Suprapubic skin (tissue), 4 donors: ENCODE data around the gene PSMD4. TPM values are rescaled to one million over a fixed set of nuclear protein-coding genes. Genes with fewer than 3 reads are reported as not detected.
"Not testable (repeated sequence)": the region's sequence is repeated elsewhere in the genome, so short reads cannot be mapped to it uniquely, and the experiment has no call there.

ENCODE experiments used
- DNase-seq, 2 donors: peaks; one replicate each; pipeline ENCODE4 v3.0.0-alpha.2; 2019; ENCODE audit warnings: low spot score in 2 of 2
- H3K27ac ChIP-seq: fragments of 200-600 bp; sonication (generic); one replicate; pipeline ENCODE4 v1.5.1; 2019
- H3K27me3 ChIP-seq: fragments of 200-600 bp; sonication (generic); one replicate; pipeline ENCODE4 v1.5.1; 2019
- H3K36me3 ChIP-seq: fragments of 200-600 bp; sonication (generic); one replicate; pipeline ENCODE4 v1.5.1; 2019
- H3K4me1 ChIP-seq: fragments of 200-600 bp; sonication (generic); one replicate; pipeline ENCODE4 v1.5.1; 2019
- H3K4me3 ChIP-seq: fragments of 200-600 bp; sonication (generic); one replicate; pipeline ENCODE4 v1.5.1; 2019; ENCODE audit warnings: mild to moderate bottlenecking
- H3K9me3 ChIP-seq: fragments of 200-600 bp; sonication (generic); one replicate; pipeline ENCODE4 v1.5.1; 2019
- EP300 ChIP-seq: sonication (generic); formaldehyde crosslinking; IDR thresholded peaks from one replicate; pipeline ENCODE4 v1.6.1; 2017; ENCODE audit warnings: antibody characterized with exemption
- POLR2A ChIP-seq, 2 donors: fragments of 450-650 bp; IDR thresholded peaks; one replicate each; pipeline ENCODE4 v1.6.1; 2017; ENCODE audit warnings: antibody characterized with exemption in 2 of 2, mild to moderate bottlenecking in 2 of 2, moderate library complexity in 2 of 2
- POLR2AphosphoS5 ChIP-seq, 3 donors: sonication (generic); formaldehyde crosslinking; IDR thresholded peaks; one replicate each; pipeline ENCODE4 v1.6.1; 2017; ENCODE audit warnings: antibody characterized with exemption in 3 of 3
- WGBS: methylation state at CpG from one replicate; pipeline ENCODE4 v1.1.5; 2018; 5-methylcytosine and 5-hydroxymethylcytosine counted together
- total RNA-seq, 4 donors: library from RNA; depleted of rRNA; stranded (reverse); fragments of >200 nt; gene quantifications; one replicate each; pipeline ENCODE4 v1.1.0, GENCODE V29; 2016
- TF ChIP-seq, protein P1 (sequence below), 2 donors: fragments of 200-600 bp in 1 of 2; fragments of 450-650 bp in 1 of 2; sonication (generic) in 1 of 2; IDR thresholded peaks; one replicate each; pipeline ENCODE4 v1.5.1; 2016 to 2019; ENCODE audit warnings: antibody characterized with exemption in 2 of 2, mild to moderate bottlenecking in 1 of 2, moderate library complexity in 1 of 2

Gene PSMD4
- total RNA-seq, result 100 to 1,000 TPM; 101 to 133 (median 119) TPM

DNA sequence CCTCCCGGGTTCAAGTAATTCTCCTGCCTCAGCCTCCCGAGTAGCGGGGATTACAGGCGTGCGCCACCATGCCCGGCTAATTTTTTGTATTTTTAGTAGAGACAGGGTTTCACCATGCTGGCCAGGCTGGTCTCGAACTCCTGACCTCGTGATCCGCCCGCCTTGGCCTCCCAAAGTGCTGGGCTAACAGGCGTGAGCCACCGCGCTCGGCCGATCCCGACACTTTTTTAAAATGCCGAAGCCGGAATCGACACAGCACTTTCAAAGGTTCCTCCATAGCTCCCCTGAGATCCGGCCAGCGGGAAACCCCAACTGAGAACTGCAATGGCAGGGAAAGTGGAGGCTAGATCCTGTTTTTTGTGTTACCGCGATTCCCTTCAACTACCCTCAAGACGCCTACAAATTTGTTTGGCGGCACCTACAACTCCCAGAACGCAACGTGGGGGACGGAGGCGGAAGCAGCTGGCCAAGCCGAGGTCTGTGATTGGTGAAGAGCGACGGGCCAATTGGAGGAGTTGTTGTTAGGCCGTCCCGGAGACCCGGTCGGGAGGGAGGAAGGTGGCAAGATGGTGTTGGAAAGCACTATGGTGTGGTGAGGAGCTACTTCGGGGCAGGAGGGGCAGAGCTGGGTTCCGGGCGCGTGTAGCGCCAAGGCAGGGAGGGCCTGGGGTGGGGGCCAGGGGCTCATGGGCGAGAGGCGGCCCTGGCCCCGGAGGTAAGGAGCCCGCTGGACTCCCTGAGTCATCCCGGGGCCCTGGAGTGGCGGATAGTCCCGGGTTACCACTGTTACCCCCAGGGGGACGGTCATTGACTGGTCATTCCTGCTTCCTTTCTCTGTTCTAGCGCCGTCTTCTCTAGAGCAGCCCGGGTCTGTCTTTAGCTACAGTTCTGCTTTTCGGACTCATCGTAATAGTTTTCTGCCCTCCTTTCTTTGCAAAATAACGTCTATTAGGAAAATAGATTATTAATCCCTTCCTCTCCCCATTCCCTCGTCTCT is at the start of gene PSMD4:
Gene PSMD4, plus strand, starts transcription at position 518 of the 997 bp plus-strand sequence. Its CDS starts 49 bp downstream, at position 567.
- H3K36me3 ChIP-seq, result peaks cover 5% of the 10 kb centered on the region
- no peaks in the 10 kb centered on the region for H3K9me3 ChIP-seq
- peak within 1 kb of the TSS; percentile 91 for H3K27ac ChIP-seq
- no peaks in the 10 kb centered on the region for H3K27me3 ChIP-seq
- H3K4me3 ChIP-seq, result peak within 1 kb of the TSS; percentile 84
- TF ChIP-seq POLR2AphosphoS5 (IDR thresholded peaks at IDR 0.05) (peak in 2 of 3 donors; percentile 40 to 65), EP300 (no peak), POLR2A (IDR thresholded peaks at IDR 0.05) (peak in 1 of 2 donors; percentile 68)
- TF ChIP-seq, protein P1, sequence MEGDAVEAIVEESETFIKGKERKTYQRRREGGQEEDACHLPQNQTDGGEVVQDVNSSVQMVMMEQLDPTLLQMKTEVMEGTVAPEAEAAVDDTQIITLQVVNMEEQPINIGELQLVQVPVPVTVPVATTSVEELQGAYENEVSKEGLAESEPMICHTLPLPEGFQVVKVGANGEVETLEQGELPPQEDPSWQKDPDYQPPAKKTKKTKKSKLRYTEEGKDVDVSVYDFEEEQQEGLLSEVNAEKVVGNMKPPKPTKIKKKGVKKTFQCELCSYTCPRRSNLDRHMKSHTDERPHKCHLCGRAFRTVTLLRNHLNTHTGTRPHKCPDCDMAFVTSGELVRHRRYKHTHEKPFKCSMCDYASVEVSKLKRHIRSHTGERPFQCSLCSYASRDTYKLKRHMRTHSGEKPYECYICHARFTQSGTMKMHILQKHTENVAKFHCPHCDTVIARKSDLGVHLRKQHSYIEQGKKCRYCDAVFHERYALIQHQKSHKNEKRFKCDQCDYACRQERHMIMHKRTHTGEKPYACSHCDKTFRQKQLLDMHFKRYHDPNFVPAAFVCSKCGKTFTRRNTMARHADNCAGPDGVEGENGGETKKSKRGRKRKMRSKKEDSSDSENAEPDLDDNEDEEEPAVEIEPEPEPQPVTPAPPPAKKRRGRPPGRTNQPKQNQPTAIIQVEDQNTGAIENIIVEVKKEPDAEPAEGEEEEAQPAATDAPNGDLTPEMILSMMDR (IDR thresholded peaks at IDR 0.05), result peak in 1 of 2 donors; percentile 7
- WGBS, result 17% methylated on average over 51 of the region's 56 CpGs
- DNase-seq, result peak; percentile 97 to 98
- peaks cover 22% of the 10 kb centered on the region for H3K4me1 ChIP-seq

DNA sequence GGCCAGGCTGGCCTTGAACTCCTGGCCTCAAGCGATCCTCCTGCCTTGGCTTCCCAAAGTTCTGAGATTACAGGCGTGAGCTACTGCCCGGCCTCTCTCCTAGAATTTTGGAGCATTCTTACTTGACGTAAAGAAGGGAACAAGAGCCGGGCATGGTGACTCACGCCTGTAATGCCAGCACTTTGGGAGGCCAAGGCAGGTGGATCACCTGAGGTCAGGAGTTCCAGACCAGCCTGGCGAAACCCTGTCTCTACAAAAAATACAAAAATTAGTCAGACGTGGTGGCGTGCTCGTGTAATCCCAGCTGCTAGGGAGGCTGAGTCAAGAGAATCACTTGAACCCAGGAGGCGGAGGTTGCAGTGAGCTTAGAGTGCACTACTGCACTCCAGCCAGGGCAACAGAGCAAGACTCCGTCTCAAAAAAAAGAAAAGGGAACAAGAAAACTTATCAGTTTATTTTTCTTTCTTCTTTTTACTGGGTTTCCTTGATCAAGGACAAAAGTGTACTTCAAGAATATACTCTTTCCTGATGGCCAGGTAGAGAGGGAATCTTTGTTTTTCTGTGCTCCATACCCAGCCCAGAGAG is 49.1 kb upstream of the PSMD4 start:
- not testable (repeated sequence) for H3K27ac ChIP-seq, H3K27me3 ChIP-seq, DNase-seq, H3K9me3 ChIP-seq, H3K4me3 ChIP-seq
- Histone ChIP-seq H3K4me1 (peaks cover 21% of the 10 kb centered on the region), H3K36me3 (peaks cover 35% of the 10 kb centered on the region)
- 92% methylated on average over 12 of the region's 12 CpGs for WGBS

DNA sequence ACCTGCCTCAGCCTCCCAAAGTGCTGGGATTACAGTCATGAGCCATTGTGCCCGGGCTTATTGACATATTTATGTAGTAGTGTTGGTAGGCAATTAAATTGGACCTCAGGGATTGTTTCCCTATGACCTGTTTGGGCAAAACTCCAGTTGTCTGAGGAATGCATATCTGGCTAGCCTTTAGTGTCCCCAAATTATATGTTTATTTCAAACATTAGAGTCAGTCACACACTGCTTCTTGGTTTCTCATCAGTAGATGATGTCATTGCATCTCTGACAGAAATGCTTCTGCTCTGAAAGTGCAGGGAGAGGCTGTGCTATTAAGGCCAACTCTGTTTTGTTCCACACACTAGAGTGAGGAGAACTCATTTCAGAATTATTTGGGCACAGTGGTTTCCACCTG is 43.7 kb upstream of the PSMD4 start:
- peaks cover 4% of the 10 kb centered on the region for H3K4me1 ChIP-seq

DNA sequence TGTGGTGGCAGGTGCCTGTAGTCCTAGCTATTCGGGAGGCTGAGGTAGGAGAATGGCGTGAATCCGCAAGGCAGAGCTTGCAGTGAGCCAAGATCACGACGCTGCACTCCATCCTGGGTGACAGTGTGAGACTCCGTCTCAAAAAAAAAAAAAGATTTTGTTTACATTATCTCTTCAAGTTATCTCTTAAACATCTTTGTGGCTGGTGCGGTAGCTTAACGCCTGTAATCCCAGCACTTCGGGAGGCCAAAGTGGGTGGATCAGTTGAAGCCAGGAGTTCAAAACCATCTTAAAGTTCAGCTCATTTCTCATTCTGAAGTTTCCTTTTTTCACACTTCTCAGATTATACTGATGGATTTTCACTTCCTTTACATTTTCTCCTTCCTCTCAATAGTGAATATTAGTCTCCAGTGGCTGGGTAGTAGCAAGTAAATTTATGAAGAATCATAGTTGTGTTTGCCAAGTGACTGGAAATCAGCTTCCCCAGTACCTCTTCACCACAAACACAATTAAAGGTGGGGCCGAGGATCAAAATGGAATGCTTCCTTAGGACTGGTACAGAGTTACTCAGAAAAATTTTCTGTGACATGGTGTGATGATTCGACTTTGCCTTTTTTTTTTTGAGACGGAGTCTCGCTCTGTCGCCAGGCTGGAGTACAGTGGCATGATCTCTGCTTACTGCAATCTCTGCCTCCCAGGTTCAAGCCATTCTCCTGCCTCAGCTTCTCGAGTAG is 42.4 kb upstream of the PSMD4 start:
- Histone ChIP-seq H3K36me3 (peaks cover 11% of the 10 kb centered on the region), H3K9me3 (no peaks in the 10 kb centered on the region), H3K4me3 (no peak overlapping the region), H3K27ac (no peak overlapping the region), H3K27me3 (no peaks in the 10 kb centered on the region), H3K4me1 (peaks cover 4% of the 10 kb centered on the region)
- 79% methylated on average over 15 of the region's 15 CpGs for whole genome bisulfite sequencing
- DNase-seq, result no peak
- TF ChIP-seq EP300 (no peak), POLR2A (IDR thresholded peaks at IDR 0.05) (no peak), POLR2AphosphoS5 (IDR thresholded peaks at IDR 0.05) (no peak)
- TF ChIP-seq, protein P1 (IDR thresholded peaks at IDR 0.05), result no peak

More for the DNA sequence above, 43.7 kb upstream of the PSMD4 start:
- Histone ChIP-seq H3K27ac (no peak overlapping the region), H3K9me3 (no peaks in the 10 kb centered on the region), H3K27me3 (no peaks in the 10 kb centered on the region), H3K36me3 (peaks cover 20% of the 10 kb centered on the region), H3K4me3 (no peak overlapping the region)
- 56% methylated on average over 1 of the region's 1 CpG for WGBS
- no peak for TF ChIP-seq EP300
- TF ChIP-seq POLR2A (IDR thresholded peaks at IDR 0.05), result no peak
- TF ChIP-seq POLR2AphosphoS5 (IDR thresholded peaks at IDR 0.05), result no peak
- TF ChIP-seq, protein P1 (IDR thresholded peaks at IDR 0.05), result no peak
- no peak for DNase-seq

DNA sequence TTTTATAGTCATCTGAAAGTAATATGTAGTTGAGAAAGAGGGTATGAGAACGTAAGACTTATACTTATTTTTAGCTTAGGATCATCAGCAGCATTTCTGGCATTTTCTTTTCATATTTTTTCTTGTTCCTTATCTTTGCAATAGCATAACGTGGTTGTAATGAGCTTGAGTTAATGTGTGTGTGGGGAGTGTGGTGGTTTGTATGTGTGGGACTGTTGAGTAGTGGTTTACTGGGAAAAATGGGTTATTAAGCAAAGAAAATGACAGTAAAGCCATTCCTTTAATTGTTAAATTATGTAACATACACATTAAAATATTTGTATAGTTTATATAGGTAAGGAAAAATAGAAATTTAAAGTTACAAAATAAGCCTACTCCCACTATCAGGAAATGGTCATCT is 41.0 kb upstream of the PSMD4 start:
- Histone ChIP-seq H3K9me3 (no peaks in the 10 kb centered on the region), H3K27ac (no peak overlapping the region), H3K4me1 (peaks cover 4% of the 10 kb centered on the region), H3K27me3 (no peaks in the 10 kb centered on the region), H3K36me3 (no peaks in the 10 kb centered on the region), H3K4me3 (no peak overlapping the region)
- DNase-seq, result no peak
- 33% methylated on average over 2 of the region's 2 CpGs for WGBS
- TF ChIP-seq POLR2AphosphoS5 (IDR thresholded peaks at IDR 0.05) (no peak), POLR2A (IDR thresholded peaks at IDR 0.05) (no peak), EP300 (no peak)
- TF ChIP-seq, protein P1 (IDR thresholded peaks at IDR 0.05), result no peak
